A549 (cell line): ENCODE data around the gene CDC26. TPM values are rescaled to one million over a fixed set of nuclear protein-coding genes. Genes with fewer than 3 reads are reported as not detected.

Experiments
- ATAC-seq, 2 experiments: fragments of 200-7000 bp in 1 of 2; fragments of >200 bp in 1 of 2; cut with Nextera tagmentation in 1 of 2; cut with Tn5 transposase in 1 of 2; 3 replicates each; pipeline versions ENCODE4 v1.8.0 to v1.9.1; 2018 to 2020; ENCODE audit warnings: mild to moderate bottlenecking in 1 of 2, moderate library complexity in 1 of 2
- CTCF ChIA-PET: fragments of 300-600 bp; sonication (Branson Sonifier 250); formaldehyde crosslinking; extraction: SDS; loops from one replicate; lab custom pipeline; 2021; ENCODE audit warnings: antibody characterized with exemption, inconsistent platforms; lab: Yijun Ruan, JAX
- POLR2A ChIA-PET: fragments of 350-600 bp; formaldehyde crosslinking; extraction: SDS; loops from one replicate; lab custom pipeline; 2021; ENCODE audit warnings: antibody characterized with exemption, inconsistent platforms; lab: Yijun Ruan, JAX
- DNase-seq, 2 experiments: peaks; one replicate each; pipeline versions ENCODE4 v3.0.0 to v3.0.0-alpha.2; 2011 to 2016; ENCODE audit warnings: low read depth in 1 of 2, low spot score in 1 of 2
- FAIRE-seq: peaks from 2 replicates; lab custom pipeline; 2011; peaks lifted over from hg19 to GRCh38; lab: Jason Lieb, UNC
- H3K27ac ChIP-seq, 2 experiments: fragments of >200 bp; sonication (Bioruptor Twin); formaldehyde crosslinking; 3 replicates each; pipeline ENCODE4 v1.5.1; 2016 to 2017
- H3K4me1 ChIP-seq: fragments of >200 bp; sonication (Bioruptor Twin); formaldehyde crosslinking; 3 replicates; pipeline ENCODE4 v1.6.1; 2016
- H3K4me2 ChIP-seq: fragments of >200 bp; sonication (Bioruptor Twin); formaldehyde crosslinking; 3 replicates; pipeline ENCODE4 v1.6.1; 2016
- H3K4me3 ChIP-seq: fragments of >200 bp; sonication (Bioruptor Twin); formaldehyde crosslinking; 3 replicates; pipeline ENCODE4 v1.5.1; 2016
- H3K9me3 ChIP-seq: fragments of >200 bp; sonication (Bioruptor Twin); formaldehyde crosslinking; 3 replicates; pipeline ENCODE4 v1.6.1; 2016
- BCL3 ChIP-seq: fragments of >200 bp; sonication (Bioruptor Twin); formaldehyde crosslinking; IDR thresholded peaks from 3 replicates; pipeline ENCODE4 v1.6.1; 2016
- CBX2 ChIP-seq: fragments of 200-600 bp; sonication (generic); IDR thresholded peaks from 2 replicates; pipeline ENCODE4 v1.6.1; 2016; ENCODE audit warnings: low read depth, mild to moderate bottlenecking, borderline replicate concordance
- CHD4 ChIP-seq: fragments of 200-600 bp; sonication (generic); IDR thresholded peaks from 2 replicates; pipeline ENCODE4 v1.6.1; 2016; ENCODE audit warnings: antibody characterized with exemption, mild to moderate bottlenecking, borderline replicate concordance
- EHF ChIP-seq: fragments of 250-450 bp; sonication (Bioruptor Pico); IDR thresholded peaks from 2 replicates; pipeline ENCODE4 v1.5.0; 2020; ENCODE audit warnings: mild to moderate bottlenecking
- EP300 ChIP-seq, 2 experiments: fragments of >200 bp; sonication (Bioruptor Twin); formaldehyde crosslinking; IDR thresholded peaks; 2 replicates in 1 of 2; 3 replicates in 1 of 2; pipeline ENCODE4 v1.6.1; 2016 to 2017
- FOXS1 ChIP-seq: fragments of 250-450 bp; sonication (Bioruptor Pico); IDR thresholded peaks from 2 replicates; pipeline ENCODE4 v1.5.0; 2020; ENCODE audit warnings: mild to moderate bottlenecking, moderate library complexity
- HDAC2 ChIP-seq: fragments of 200-600 bp; sonication (generic); IDR thresholded peaks from 2 replicates; pipeline ENCODE4 v1.6.1; 2016
- HEYL ChIP-seq: fragments of 250-450 bp; sonication (Bioruptor Pico); IDR thresholded peaks from 2 replicates; pipeline ENCODE4 v1.8.0; 2021; ENCODE audit warnings: mild to moderate bottlenecking, moderate library complexity
- HOXA7 ChIP-seq: fragments of 250-450 bp; sonication (Bioruptor Pico); IDR thresholded peaks from 2 replicates; pipeline ENCODE4 v1.5.0; 2020; ENCODE audit warnings: mild to moderate bottlenecking, moderate library complexity
- HOXB13 ChIP-seq: fragments of 250-450 bp; sonication (Bioruptor Pico); IDR thresholded peaks from 2 replicates; pipeline ENCODE4 v1.5.0; 2020; ENCODE audit warnings: low read depth, mild to moderate bottlenecking, moderate library complexity
- KDM1A ChIP-seq: fragments of 200-600 bp; sonication (generic); IDR thresholded peaks from 2 replicates; pipeline ENCODE4 v1.6.1; 2016; ENCODE audit warnings: low read depth, mild to moderate bottlenecking
- KDM5A ChIP-seq: fragments of 200-600 bp; sonication (generic); IDR thresholded peaks from 2 replicates; pipeline ENCODE4 v1.6.1; 2016; ENCODE audit warnings: antibody characterized with exemption, mild to moderate bottlenecking
- MYC ChIP-seq: IDR thresholded peaks from 2 replicates; pipeline ENCODE4 v1.6.1; 2012; ENCODE audit warnings: mild to moderate bottlenecking, inconsistent platforms, low read length, improper control_type of control experiment, borderline replicate concordance
- NPAS2 ChIP-seq: fragments of 250-450 bp; sonication (Bioruptor Pico); IDR thresholded peaks from 2 replicates; pipeline ENCODE4 v1.8.0; 2022; ENCODE audit warnings: mild to moderate bottlenecking, moderate library complexity, borderline replicate concordance
- RAD21 ChIP-seq, 2 experiments: fragments of >200 bp in 1 of 2; sonication (Bioruptor Twin) in 1 of 2; formaldehyde crosslinking in 1 of 2; IDR thresholded peaks in 1 of 2; conservative IDR thresholded peaks in 1 of 2; 2 replicates in 1 of 2; 3 replicates in 1 of 2; pipeline ENCODE4 v1.6.1; 2012 to 2018; ENCODE audit warnings: inconsistent platforms in 1 of 2
- RNF2 ChIP-seq: fragments of 200-600 bp; sonication (generic); IDR thresholded peaks from 2 replicates; pipeline ENCODE4 v1.6.1; 2016; ENCODE audit warnings: low read depth, mild to moderate bottlenecking, antibody characterized with exemption, moderate library complexity, borderline replicate concordance
- TP53 ChIP-seq: fragments of 250-450 bp; sonication (Bioruptor Pico); IDR thresholded peaks from 2 replicates; pipeline ENCODE4 v1.5.0; 2021; ENCODE audit warnings: mild to moderate bottlenecking, moderate library complexity
- ZC3H11A ChIP-seq: fragments of 450-650 bp; IDR thresholded peaks from 2 replicates; pipeline ENCODE4 v1.6.1; 2014; ENCODE audit warnings: antibody characterized with exemption, mild to moderate bottlenecking
- ZNF302 ChIP-seq: fragments of 250-450 bp; sonication (Bioruptor Pico); IDR thresholded peaks from 2 replicates; pipeline ENCODE4 v1.9.0; 2021; ENCODE audit warnings: inconsistent platforms, mild to moderate bottlenecking, moderate library complexity
- WGBS: methylation state at CpG from one replicate; pipeline ENCODE4 v1.1.6; 2017; ENCODE audit errors: missing lambda C conversion rate; 5-methylcytosine and 5-hydroxymethylcytosine counted together
- polyA plus RNA-seq, 4 experiments: library from polyadenylated mRNA; depleted of rRNA in 3 of 4; stranded (reverse); fragments of >200 nt; fragmentation: RNase III in 1 of 4; extraction: RNeasy Plus Mini Kit Qiagen cat#74134 plus additional on column Dnase treatment in 1 of 4; gene quantifications; 2 replicates in 3 of 4; 3 replicates in 1 of 4; pipeline ENCODE4 v1.2.3, GENCODE V29; 2011 to 2017
- TF ChIP-seq, protein P1 (sequence below): fragments of 200-600 bp; sonication (generic); IDR thresholded peaks from 2 replicates; pipeline ENCODE4 v1.6.1; 2016; ENCODE audit warnings: antibody characterized with exemption, mild to moderate bottlenecking, moderate library complexity
- TF ChIP-seq, protein P2 (sequence below): fragments of >200 bp; sonication (Bioruptor Twin); formaldehyde crosslinking; IDR thresholded peaks from 3 replicates; pipeline ENCODE4 v1.5.1; 2016
- TF ChIP-seq, protein P3 (sequence below): fragments of >200 bp; sonication (Bioruptor Twin); formaldehyde crosslinking; IDR thresholded peaks from 2 replicates; pipeline ENCODE4 v1.6.1; 2016

Gene CDC26
- polyA plus RNA-seq, 2 of the 4 experiments (the other 2 are of a cell fraction) = 69.0 to 80.7 TPM

DNA sequence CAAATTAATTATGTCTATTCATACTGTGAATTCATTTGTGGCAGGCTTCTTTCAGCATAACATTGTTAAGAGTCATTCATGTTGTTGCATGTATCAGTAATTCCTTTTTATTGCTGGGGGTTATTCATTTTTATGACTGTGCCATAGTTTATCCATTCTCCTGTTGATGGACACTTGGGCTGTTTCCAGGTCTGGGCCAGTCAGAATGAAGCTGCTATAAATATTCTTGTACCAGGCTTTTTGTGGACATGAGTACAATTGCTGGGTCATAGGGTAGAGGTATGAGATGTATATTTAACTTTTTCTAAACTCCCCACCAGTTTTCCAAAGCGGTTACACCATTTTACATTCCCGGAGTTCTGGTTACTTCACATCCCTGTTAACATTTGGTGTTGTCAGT is 13.7 kb upstream of the CDC26 start:
- CTCF ChIA-PET = no interaction called here
- H3K4me1 ChIP-seq = no peaks in the 10 kb centered on the region
- TF ChIP-seq MYC = no peak
- no peak for TF ChIP-seq HEYL (CRISPR knock-in tag)
- TF ChIP-seq HOXA7 (CRISPR knock-in tag) = no peak
- no peak for TF ChIP-seq NPAS2 (CRISPR knock-in tag)
- TF ChIP-seq EP300 (IDR thresholded peaks at IDR 0.05) = no peak
- TF ChIP-seq HDAC2 = no peak
- TF ChIP-seq ZNF302 (CRISPR knock-in tag) = no peak
- no peak for TF ChIP-seq BCL3
- TF ChIP-seq RAD21 (conservative IDR thresholded peaks at IDR 0.05 in 1 of 2, IDR thresholded peaks at IDR 0.05 in 1 of 2) = no peak
- WGBS = 98% methylated on average over 2 of the region's 2 CpGs
- ATAC-seq (no peak), FAIRE-seq (no peak), DNase-seq (no peak)
- H3K27ac ChIP-seq = no peak overlapping the region
- H3K4me3 ChIP-seq = no peak overlapping the region
- POLR2A ChIA-PET = no interaction called here
- no peak overlapping the region for H3K4me2 ChIP-seq
- no peaks in the 10 kb centered on the region for H3K9me3 ChIP-seq

- ChIA-PET CTCF (interaction anchor here (0.8 to 1.0 kb wide), 2 partner anchors 27 to 29 kb away, joined by 3 to 4 read pairs; no protein-coding TSS in a partner anchor), POLR2A (no interaction called here)
- FAIRE-seq = no peak
- H3K27ac ChIP-seq = no peak overlapping the region
- DNase-seq = no peak
- no peak for ATAC-seq
- no peak overlapping the region for H3K4me3 ChIP-seq
- TF ChIP-seq BCL3 = no peak
- H3K4me2 ChIP-seq = no peak overlapping the region
- peaks cover 20% of the 10 kb centered on the region; the same call in 2 of the 3 replicates for H3K4me1 ChIP-seq
- H3K9me3 ChIP-seq = no peaks in the 10 kb centered on the region
- WGBS = 96% methylated on average over 4 of the region's 4 CpGs
Measured at GRCh38 chr9:113281356-113281755, 6.0 kb upstream of the CDC26 start.

DNA sequence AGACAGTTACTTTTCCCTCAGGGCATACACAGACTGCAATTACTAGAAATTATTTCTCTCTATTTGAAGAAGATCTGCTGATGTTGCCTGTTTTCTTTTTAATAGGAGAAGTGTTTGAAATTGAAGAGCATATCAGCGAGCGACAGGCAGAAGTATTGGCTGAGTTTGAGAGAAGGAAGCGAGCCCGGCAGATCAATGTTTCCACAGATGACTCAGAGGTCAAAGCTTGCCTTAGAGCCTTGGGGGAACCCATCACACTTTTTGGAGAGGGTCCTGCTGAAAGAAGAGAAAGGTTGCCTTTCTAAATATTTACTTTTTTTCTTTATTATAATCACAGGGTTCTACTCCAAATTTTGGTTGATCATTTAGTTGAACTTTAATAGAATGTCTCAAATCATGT is 3.5 kb upstream of the CDC26 start:
- no peak for TF ChIP-seq FOXS1 (CRISPR knock-in tag)
- TF ChIP-seq KDM5A = no peak
- TF ChIP-seq TP53 (CRISPR knock-in tag) = no peak
- no peak for TF ChIP-seq BCL3
- TF ChIP-seq RNF2 = no peak
- no peak for TF ChIP-seq CHD4
- TF ChIP-seq KDM1A = no peak
- no peak for TF ChIP-seq HOXB13 (CRISPR knock-in tag)
- no peak for TF ChIP-seq ZC3H11A
- TF ChIP-seq, protein P1, sequence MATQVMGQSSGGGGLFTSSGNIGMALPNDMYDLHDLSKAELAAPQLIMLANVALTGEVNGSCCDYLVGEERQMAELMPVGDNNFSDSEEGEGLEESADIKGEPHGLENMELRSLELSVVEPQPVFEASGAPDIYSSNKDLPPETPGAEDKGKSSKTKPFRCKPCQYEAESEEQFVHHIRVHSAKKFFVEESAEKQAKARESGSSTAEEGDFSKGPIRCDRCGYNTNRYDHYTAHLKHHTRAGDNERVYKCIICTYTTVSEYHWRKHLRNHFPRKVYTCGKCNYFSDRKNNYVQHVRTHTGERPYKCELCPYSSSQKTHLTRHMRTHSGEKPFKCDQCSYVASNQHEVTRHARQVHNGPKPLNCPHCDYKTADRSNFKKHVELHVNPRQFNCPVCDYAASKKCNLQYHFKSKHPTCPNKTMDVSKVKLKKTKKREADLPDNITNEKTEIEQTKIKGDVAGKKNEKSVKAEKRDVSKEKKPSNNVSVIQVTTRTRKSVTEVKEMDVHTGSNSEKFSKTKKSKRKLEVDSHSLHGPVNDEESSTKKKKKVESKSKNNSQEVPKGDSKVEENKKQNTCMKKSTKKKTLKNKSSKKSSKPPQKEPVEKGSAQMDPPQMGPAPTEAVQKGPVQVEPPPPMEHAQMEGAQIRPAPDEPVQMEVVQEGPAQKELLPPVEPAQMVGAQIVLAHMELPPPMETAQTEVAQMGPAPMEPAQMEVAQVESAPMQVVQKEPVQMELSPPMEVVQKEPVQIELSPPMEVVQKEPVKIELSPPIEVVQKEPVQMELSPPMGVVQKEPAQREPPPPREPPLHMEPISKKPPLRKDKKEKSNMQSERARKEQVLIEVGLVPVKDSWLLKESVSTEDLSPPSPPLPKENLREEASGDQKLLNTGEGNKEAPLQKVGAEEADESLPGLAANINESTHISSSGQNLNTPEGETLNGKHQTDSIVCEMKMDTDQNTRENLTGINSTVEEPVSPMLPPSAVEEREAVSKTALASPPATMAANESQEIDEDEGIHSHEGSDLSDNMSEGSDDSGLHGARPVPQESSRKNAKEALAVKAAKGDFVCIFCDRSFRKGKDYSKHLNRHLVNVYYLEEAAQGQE = no peak
- TF ChIP-seq HOXA7 (CRISPR knock-in tag) = no peak
- TF ChIP-seq, protein P2, sequence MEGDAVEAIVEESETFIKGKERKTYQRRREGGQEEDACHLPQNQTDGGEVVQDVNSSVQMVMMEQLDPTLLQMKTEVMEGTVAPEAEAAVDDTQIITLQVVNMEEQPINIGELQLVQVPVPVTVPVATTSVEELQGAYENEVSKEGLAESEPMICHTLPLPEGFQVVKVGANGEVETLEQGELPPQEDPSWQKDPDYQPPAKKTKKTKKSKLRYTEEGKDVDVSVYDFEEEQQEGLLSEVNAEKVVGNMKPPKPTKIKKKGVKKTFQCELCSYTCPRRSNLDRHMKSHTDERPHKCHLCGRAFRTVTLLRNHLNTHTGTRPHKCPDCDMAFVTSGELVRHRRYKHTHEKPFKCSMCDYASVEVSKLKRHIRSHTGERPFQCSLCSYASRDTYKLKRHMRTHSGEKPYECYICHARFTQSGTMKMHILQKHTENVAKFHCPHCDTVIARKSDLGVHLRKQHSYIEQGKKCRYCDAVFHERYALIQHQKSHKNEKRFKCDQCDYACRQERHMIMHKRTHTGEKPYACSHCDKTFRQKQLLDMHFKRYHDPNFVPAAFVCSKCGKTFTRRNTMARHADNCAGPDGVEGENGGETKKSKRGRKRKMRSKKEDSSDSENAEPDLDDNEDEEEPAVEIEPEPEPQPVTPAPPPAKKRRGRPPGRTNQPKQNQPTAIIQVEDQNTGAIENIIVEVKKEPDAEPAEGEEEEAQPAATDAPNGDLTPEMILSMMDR = no peak
- TF ChIP-seq EHF (CRISPR knock-in tag) = no peak
- TF ChIP-seq, protein P3, sequence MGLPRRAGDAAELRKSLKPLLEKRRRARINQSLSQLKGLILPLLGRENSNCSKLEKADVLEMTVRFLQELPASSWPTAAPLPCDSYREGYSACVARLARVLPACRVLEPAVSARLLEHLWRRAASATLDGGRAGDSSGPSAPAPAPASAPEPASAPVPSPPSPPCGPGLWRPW = no peak
- no peak for TF ChIP-seq CBX2
- DNase-seq (no peak), FAIRE-seq (no peak), ATAC-seq (no peak)
- H3K27ac ChIP-seq = no peak overlapping the region
- 87% methylated on average over 4 of the region's 4 CpGs for WGBS
- POLR2A ChIA-PET = no interaction called here
- H3K4me1 ChIP-seq = peaks cover 26% of the 10 kb centered on the region; the same call in 2 of the 3 replicates
- H3K4me3 ChIP-seq = no peak overlapping the region
- H3K4me2 ChIP-seq = no peak overlapping the region
- CTCF ChIA-PET = interaction anchor here (0.7 to 1.3 kb wide), 2 partner anchors 19 to 61 kb away, joined by 3 to 5 read pairs; no protein-coding TSS in a partner anchor
- no peaks in the 10 kb centered on the region for H3K9me3 ChIP-seq
